Measurements from ENCODE around the gene PPP1R13L.

Gene PPP1R13L

GRCh38 chr19:45370410-45371204 is 34.3 kb downstream of the PPP1R13L start, which contains the start of gene ERCC2 (continued):
- TF ChIP-seq ZIC2 (tag by site-specific recombination; IDR thresholded peaks at IDR 0.05) (no peak), KLF17 (tag by site-specific recombination; IDR thresholded peaks at IDR 0.05) (no peak), ZNF529 (tag by site-specific recombination; IDR thresholded peaks at IDR 0.05; ENCODE audit: insufficient replicate concordance) (no peak), ZNF660 (tag by site-specific recombination; IDR thresholded peaks at IDR 0.05) (0 out of 2 replicates have a peak, but pooled peaks have one; percentile 8), ZNF416 (tag by site-specific recombination; IDR thresholded peaks at IDR 0.05) (no peak), ZNF624 (tag by site-specific recombination; IDR thresholded peaks at IDR 0.05) (no peak), REPIN1 (tag by site-specific recombination; IDR thresholded peaks at IDR 0.05; ENCODE audit: low read depth) (no peak), PBX3 (CRISPR knock-in tag; IDR thresholded peaks at IDR 0.05) (peak; percentile 99)
- TF ChIP-seq, protein P1, sequence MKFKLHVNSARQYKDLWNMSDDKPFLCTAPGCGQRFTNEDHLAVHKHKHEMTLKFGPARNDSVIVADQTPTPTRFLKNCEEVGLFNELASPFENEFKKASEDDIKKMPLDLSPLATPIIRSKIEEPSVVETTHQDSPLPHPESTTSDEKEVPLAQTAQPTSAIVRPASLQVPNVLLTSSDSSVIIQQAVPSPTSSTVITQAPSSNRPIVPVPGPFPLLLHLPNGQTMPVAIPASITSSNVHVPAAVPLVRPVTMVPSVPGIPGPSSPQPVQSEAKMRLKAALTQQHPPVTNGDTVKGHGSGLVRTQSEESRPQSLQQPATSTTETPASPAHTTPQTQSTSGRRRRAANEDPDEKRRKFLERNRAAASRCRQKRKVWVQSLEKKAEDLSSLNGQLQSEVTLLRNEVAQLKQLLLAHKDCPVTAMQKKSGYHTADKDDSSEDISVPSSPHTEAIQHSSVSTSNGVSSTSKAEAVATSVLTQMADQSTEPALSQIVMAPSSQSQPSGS (tag by site-specific recombination; IDR thresholded peaks at IDR 0.05; ENCODE audit: low read depth), result no peak
- TF ChIP-seq, protein P2, sequence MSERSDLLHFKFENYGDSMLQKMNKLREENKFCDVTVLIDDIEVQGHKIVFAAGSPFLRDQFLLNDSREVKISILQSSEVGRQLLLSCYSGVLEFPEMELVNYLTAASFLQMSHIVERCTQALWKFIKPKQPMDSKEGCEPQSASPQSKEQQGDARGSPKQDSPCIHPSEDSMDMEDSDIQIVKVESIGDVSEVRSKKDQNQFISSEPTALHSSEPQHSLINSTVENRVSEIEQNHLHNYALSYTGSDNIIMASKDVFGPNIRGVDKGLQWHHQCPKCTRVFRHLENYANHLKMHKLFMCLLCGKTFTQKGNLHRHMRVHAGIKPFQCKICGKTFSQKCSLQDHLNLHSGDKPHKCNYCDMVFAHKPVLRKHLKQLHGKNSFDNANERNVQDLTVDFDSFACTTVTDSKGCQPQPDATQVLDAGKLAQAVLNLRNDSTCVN (tag by site-specific recombination; optimal IDR thresholded peaks at IDR 0.05), result peak; percentile 36
- TF ChIP-seq, protein P3, sequence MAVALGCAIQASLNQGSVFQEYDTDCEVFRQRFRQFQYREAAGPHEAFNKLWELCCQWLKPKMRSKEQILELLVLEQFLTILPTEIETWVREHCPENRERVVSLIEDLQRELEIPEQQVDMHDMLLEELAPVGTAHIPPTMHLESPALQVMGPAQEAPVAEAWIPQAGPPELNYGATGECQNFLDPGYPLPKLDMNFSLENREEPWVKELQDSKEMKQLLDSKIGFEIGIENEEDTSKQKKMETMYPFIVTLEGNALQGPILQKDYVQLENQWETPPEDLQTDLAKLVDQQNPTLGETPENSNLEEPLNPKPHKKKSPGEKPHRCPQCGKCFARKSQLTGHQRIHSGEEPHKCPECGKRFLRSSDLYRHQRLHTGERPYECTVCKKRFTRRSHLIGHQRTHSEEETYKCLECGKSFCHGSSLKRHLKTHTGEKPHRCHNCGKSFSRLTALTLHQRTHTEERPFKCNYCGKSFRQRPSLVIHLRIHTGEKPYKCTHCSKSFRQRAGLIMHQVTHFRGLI (tag by site-specific recombination; IDR thresholded peaks at IDR 0.05), result no peak
- TF ChIP-seq, protein P4, sequence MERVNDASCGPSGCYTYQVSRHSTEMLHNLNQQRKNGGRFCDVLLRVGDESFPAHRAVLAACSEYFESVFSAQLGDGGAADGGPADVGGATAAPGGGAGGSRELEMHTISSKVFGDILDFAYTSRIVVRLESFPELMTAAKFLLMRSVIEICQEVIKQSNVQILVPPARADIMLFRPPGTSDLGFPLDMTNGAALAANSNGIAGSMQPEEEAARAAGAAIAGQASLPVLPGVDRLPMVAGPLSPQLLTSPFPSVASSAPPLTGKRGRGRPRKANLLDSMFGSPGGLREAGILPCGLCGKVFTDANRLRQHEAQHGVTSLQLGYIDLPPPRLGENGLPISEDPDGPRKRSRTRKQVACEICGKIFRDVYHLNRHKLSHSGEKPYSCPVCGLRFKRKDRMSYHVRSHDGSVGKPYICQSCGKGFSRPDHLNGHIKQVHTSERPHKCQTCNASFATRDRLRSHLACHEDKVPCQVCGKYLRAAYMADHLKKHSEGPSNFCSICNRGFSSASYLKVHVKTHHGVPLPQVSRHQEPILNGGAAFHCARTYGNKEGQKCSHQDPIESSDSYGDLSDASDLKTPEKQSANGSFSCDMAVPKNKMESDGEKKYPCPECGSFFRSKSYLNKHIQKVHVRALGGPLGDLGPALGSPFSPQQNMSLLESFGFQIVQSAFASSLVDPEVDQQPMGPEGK (tag by site-specific recombination; IDR thresholded peaks at IDR 0.05), result peak; percentile 74; the same call in 1 of the 2 replicates

- H3K27ac ChIP-seq (ENCODE audit: extremely low read depth, low read depth, low read length), result no peak overlapping the region
- no peaks in the 10 kb centered on the region for H3K9me3 ChIP-seq (ENCODE audit: control insufficient read depth, insufficient read depth, low read depth, low read length)
- POLR2A ChIA-PET, result interaction anchor here (1.5 kb wide), 1 partner anchor 191 kb away, joined by 5 read pairs; the partner anchor contains the start of genes BLOC1S3 and TRAPPC6A
- TF ChIP-seq WT1 (tag by site-specific recombination; IDR thresholded peaks at IDR 0.05), result no peak
- TF ChIP-seq SP2 (tag by site-specific recombination; IDR thresholded peaks at IDR 0.05), result no peak
- TF ChIP-seq ZBTB1 (tag by site-specific recombination; IDR thresholded peaks at IDR 0.05), result no peak
- TF ChIP-seq, protein P4 (tag by site-specific recombination; IDR thresholded peaks at IDR 0.05), result no peak
- CTCF ChIA-PET, result interaction anchor here (0.6 to 1.2 kb wide), 4 partner anchors 21 to 110 kb away, joined by 3 to 4 read pairs (median 3); partner anchors contain the start of gene PPP1R13L
- H3K4me1 ChIP-seq (ENCODE audit: control insufficient read depth, insufficient read depth, low read length), result 0 out of 2 replicates have a peak, but pooled peaks cover 2% of the 10 kb centered on the region
- H3K36me3 ChIP-seq (ENCODE audit: control insufficient read depth in 2 of 2, insufficient read depth in 1 of 2, low read length in 2 of 2), result peaks cover 26 to 33% of the 10 kb centered on the region in 2 experiments; a peak in 2 of 3 replicates
- H3K4me3 ChIP-seq (ENCODE audit: low read depth, low read length), result no peak overlapping the region
Measured at GRCh38 chr19:45368737-45369340, 36.0 kb downstream of the PPP1R13L start.

Measured in HEK293 (cell line).